HepG2 (cell line): Measurements from ENCODE around the gene BMP6. TPM values are rescaled to one million over a fixed set of nuclear protein-coding genes. Genes with fewer than 3 reads are reported as not detected.

Experiments
- ATAC-seq: fragments of 200-7000 bp; cut with Tn5 transposase; 3 replicates; pipeline ENCODE4 v1.9.1; 2020; ENCODE audit warnings: mild to moderate bottlenecking, moderate library complexity
- BruUV-seq: library from RNA; stranded (reverse); fragments of 400-500 nt; replicated peaks from 2 replicates; lab custom pipeline; 2021; lab: Mats Ljungman, UMichigan
- CTCF ChIA-PET: fragments of 300-600 bp; formaldehyde crosslinking; extraction: SDS; loops from one replicate; lab custom pipeline; 2021; ENCODE audit warnings: low total read pairs, inconsistent platforms, low intra/inter-chr PET ratio; lab: Yijun Ruan, JAX
- POLR2A ChIA-PET: fragments of 350-600 bp; sonication (Branson Sonifier 250); formaldehyde crosslinking; loops from one replicate; lab custom pipeline; 2020; ENCODE audit warnings: antibody characterized with exemption, inconsistent platforms; lab: Yijun Ruan, JAX
- DNase-seq: peaks from one replicate; pipeline ENCODE4 v3.0.0-alpha.2; 2015; ENCODE audit warnings: low spot score
- FAIRE-seq: peaks from 3 replicates; lab custom pipeline; 2011; peaks lifted over from hg19 to GRCh38; lab: Jason Lieb, UNC
- H2AFZ ChIP-seq: one replicate; pipeline ENCODE4 v1.6.1; 2011; ENCODE audit warnings: low read length, inconsistent platforms
- H3K27ac ChIP-seq: fragments of 300-600 bp; 3 replicates; pipeline ENCODE4 v1.8.0; 2011; ENCODE audit warnings: mixed run types, mild to moderate bottlenecking, mixed read lengths, low read length, inconsistent platforms; ENCODE audit not compliant: insufficient read depth; ENCODE audit errors: extremely low read length
- H3K27me3 ChIP-seq, 2 experiments: fragments of 200-600 bp in 1 of 2; 2 replicates in 1 of 2; 3 replicates in 1 of 2; pipeline versions ENCODE4 v1.6.0 to v1.8.0; 2011; ENCODE audit warnings: low read length in 2 of 2, mild to moderate bottlenecking in 2 of 2, moderate library complexity in 2 of 2, inconsistent platforms in 1 of 2; ENCODE audit not compliant: insufficient read depth in 2 of 2, control insufficient read depth in 1 of 2
- H3K36me3 ChIP-seq, 2 experiments: fragments of 200-600 bp in 1 of 2; replicated peaks in 1 of 2; 2 replicates in 1 of 2; 3 replicates in 1 of 2; pipeline versions ENCODE4 v1.5.1 to v1.8.0; 2011; ENCODE audit warnings: low read length in 2 of 2, inconsistent platforms in 1 of 2; ENCODE audit not compliant: insufficient read depth in 2 of 2, control insufficient read depth in 1 of 2
- H3K4me1 ChIP-seq: 2 replicates; pipeline ENCODE4 v1.5.1; 2012; ENCODE audit warnings: low read length, inconsistent platforms; ENCODE audit not compliant: insufficient read depth
- H3K4me2 ChIP-seq: 2 replicates; pipeline ENCODE4 v1.6.0; 2011; ENCODE audit warnings: low read depth, low read length, inconsistent platforms
- H3K4me3 ChIP-seq, 3 experiments: fragments of 200-600 bp in 1 of 3; sonication (generic), shearing (Covaris generic) in 1 of 3; replicated peaks in 1 of 3; 2 replicates each; pipeline ENCODE4 v1.5.1; 2011 to 2016; ENCODE audit warnings: low read length in 3 of 3, inconsistent platforms in 2 of 3, low read depth in 2 of 3, mild to moderate bottlenecking in 2 of 3, control low read depth in 1 of 3, mixed read lengths in 1 of 3; ENCODE audit not compliant: insufficient read depth in 1 of 3
- H3K79me2 ChIP-seq: one replicate; pipeline ENCODE4 v1.6.1; 2011; ENCODE audit warnings: low read length, inconsistent platforms; ENCODE audit not compliant: insufficient read depth
- H3K9ac ChIP-seq: 2 replicates; pipeline ENCODE4 v1.6.0; 2011; ENCODE audit warnings: mild to moderate bottlenecking, low read depth, low read length, inconsistent platforms; ENCODE audit not compliant: insufficient read depth
- H3K9me3 ChIP-seq: 2 replicates; pipeline ENCODE4 v1.5.1; 2012; ENCODE audit warnings: mild to moderate bottlenecking, low read length
- H4K20me1 ChIP-seq: 2 replicates; pipeline ENCODE4 v1.6.0; 2011; ENCODE audit warnings: inconsistent platforms, mild to moderate bottlenecking, low read length, moderate library complexity; ENCODE audit not compliant: insufficient read depth
- ATF3 ChIP-seq: sonication (generic); formaldehyde crosslinking; IDR thresholded peaks from 2 replicates; pipeline ENCODE4 v1.4.0; 2020; ENCODE audit warnings: missing genetic modification reagents
- ATM ChIP-seq: fragments of 450-650 bp; IDR thresholded peaks from 2 replicates; pipeline ENCODE4 v1.7.1; 2017; ENCODE audit warnings: mild to moderate bottlenecking, borderline replicate concordance
- HES4 ChIP-seq: sonication (generic); formaldehyde crosslinking; IDR thresholded peaks from 2 replicates; pipeline ENCODE4 v1.9.0; 2021; ENCODE audit warnings: mild to moderate bottlenecking, missing genetic modification reagents, borderline replicate concordance
- NR2F1 ChIP-seq, 2 experiments: fragments of 450-650 bp in 1 of 2; formaldehyde crosslinking in 1 of 2; IDR thresholded peaks; 2 replicates each; pipeline versions ENCODE4 v1.5.0 to v1.6.1; 2016 to 2020; ENCODE audit warnings: mild to moderate bottlenecking in 1 of 2, missing compliant biosample characterization in 1 of 2, missing genetic modification reagents in 1 of 2, moderate library complexity in 1 of 2
- POLR2AphosphoS2 ChIP-seq: IDR thresholded peaks from 2 replicates; pipeline ENCODE4 v1.6.1; 2011; ENCODE audit warnings: low read depth, low read length, improper control_type of control experiment
- RXRA ChIP-seq: sonication (generic); formaldehyde crosslinking; IDR thresholded peaks from 2 replicates; pipeline ENCODE4 v1.5.1; 2020; ENCODE audit warnings: missing genetic modification reagents
- ZFP41 ChIP-seq: sonication (generic); formaldehyde crosslinking; IDR thresholded peaks from 2 replicates; pipeline ENCODE4 v1.4.0; 2020; ENCODE audit warnings: mild to moderate bottlenecking, missing genetic modification reagents, borderline replicate concordance
- ZNF333 ChIP-seq: sonication (generic); formaldehyde crosslinking; IDR thresholded peaks from 2 replicates; pipeline ENCODE4 v1.4.0; 2020; ENCODE audit warnings: mild to moderate bottlenecking, missing genetic modification reagents, borderline replicate concordance
- ZNF446 ChIP-seq: sonication (generic); formaldehyde crosslinking; IDR thresholded peaks from 2 replicates; pipeline ENCODE4 v1.5.0; 2020; ENCODE audit warnings: mild to moderate bottlenecking, missing genetic modification reagents
- ZNF616 ChIP-seq: sonication (generic); formaldehyde crosslinking; IDR thresholded peaks from 2 replicates; pipeline ENCODE4 v1.5.0; 2020; ENCODE audit warnings: low read depth, mild to moderate bottlenecking, missing genetic modification reagents
- ZNF644 ChIP-seq: IDR thresholded peaks from 2 replicates; pipeline ENCODE4 v1.6.1; 2016; ENCODE audit warnings: low read depth
- WGBS: methylation state at CpG from one replicate; pipeline ENCODE4 v1.1.6; 2017; ENCODE audit warnings: low lambda C conversion rate; 5-methylcytosine and 5-hydroxymethylcytosine counted together
- in situ Hi-C: cut with HindIII; loops from 2 replicates; pipeline ENCODE4 v1.10.0; 2017; ENCODE audit warnings: low pct_unique_long_range_greater_than_20kb; ENCODE audit not compliant: extremely low pct_ligation_motif_present
- intact Hi-C: fragments of 100-400 bp; cut with micrococcal nuclease; formaldehyde crosslinking; loops from one replicate; pipeline ENCODE4 v1.10.0; 2022; ENCODE audit not compliant: unreplicated experiment
- polyA plus RNA-seq, 8 experiments: library from polyadenylated mRNA; depleted of rRNA in 3 of 8; stranded (reverse) in 7 of 8; unstranded in 1 of 8; fragments of >200 nt; fragmentation: Illumina TruSeq in 4 of 8; extraction: Trizol in 4 of 8; gene quantifications; 2 replicates each; pipeline versions ENCODE4 v1.2.1 to v1.2.3, GENCODE V29; 2011 to 2016; ENCODE audit warnings: low read depth in 4 of 8, missing spikeins in 1 of 8, mixed read lengths in 1 of 8; ENCODE audit not compliant: insufficient read depth in 1 of 8
- total RNA-seq, 5 experiments: library from RNA; depleted of rRNA; stranded (reverse); fragments of >200 nt; fragmentation: Illumina TruSeq; extraction: Trizol; gene quantifications; 2 replicates each; pipeline ENCODE4 v1.2.3, GENCODE V29; 2016; ENCODE audit warnings: low read depth in 1 of 5

BMP6 gene
- total and polyA plus RNA-seq, 2 of the 13 experiments (the other 11 are each of a cell fraction or from before 2014, with no cell fraction given), result 0.09 to 0.18 TPM

GRCh38 chr6:7773322-7773721 lies 47.4 kb downstream of the BMP6 start:
- Histone ChIP-seq H3K27me3 (peaks cover 0 to 22% of the 10 kb centered on the region in 2 experiments; a peak in 3 of 5 replicates), H3K9me3 (no peaks in the 10 kb centered on the region), H3K27ac (no peak overlapping the region), H2AFZ (no peak overlapping the region), H3K4me2 (no peak overlapping the region), H4K20me1 (no peaks in the 10 kb centered on the region), H3K9ac (no peak overlapping the region), H3K79me2 (no peaks in the 10 kb centered on the region), H3K36me3 (no peaks in the 10 kb centered on the region), H3K4me3 (no peak overlapping the region), H3K4me1 (0 out of 2 replicates have a peak, but pooled peaks cover 8% of the 10 kb centered on the region)
- 21% methylated on average over 3 of the region's 3 CpGs for WGBS
- ChIA-PET POLR2A (no interaction called here), CTCF (no interaction called here)
- no peak for FAIRE-seq
- no peak for DNase-seq
- intact Hi-C loops (no loop called here), in situ Hi-C loops (no loop called here)
- no peak for ATAC-seq
- no peak for TF ChIP-seq ZNF446 (CRISPR knock-in tag)
- no peak for TF ChIP-seq ZFP41 (CRISPR knock-in tag)
- TF ChIP-seq RXRA, result no peak
- TF ChIP-seq ZNF333 (CRISPR knock-in tag), result no peak
- TF ChIP-seq ZNF644, result no peak
- no peak for TF ChIP-seq POLR2AphosphoS2
- TF ChIP-seq ZNF616 (CRISPR knock-in tag), result no peak
- no peak for TF ChIP-seq NR2F1 (CRISPR knock-in tag; IDR thresholded peaks at IDR 0.05)
- TF ChIP-seq HES4, result no peak
- no peak for TF ChIP-seq ATM
- BruUV-seq, result no TSS peak

- POLR2A ChIA-PET, result no interaction called here
- Histone ChIP-seq H3K4me1 (0 out of 2 replicates have a peak, but pooled peaks cover 8% of the 10 kb centered on the region), H3K36me3 (no peaks in the 10 kb centered on the region), H3K79me2 (no peaks in the 10 kb centered on the region), H3K27me3 (peaks cover 0 to 22% of the 10 kb centered on the region in 2 experiments; a peak in 3 of 5 replicates), H3K9ac (no peak overlapping the region), H3K9me3 (no peaks in the 10 kb centered on the region)
- CTCF ChIA-PET, result no interaction called here
- ATAC-seq, result no peak
- intact Hi-C loops, result no loop called here
- FAIRE-seq, result no peak
- no peak for TF ChIP-seq ATF3
- TF ChIP-seq, all 625 proteins: peak for 0
- WGBS, result 20% methylated on average over 9 of the region's 9 CpGs
- H3K4me3 ChIP-seq, result no peak overlapping the region
- no TSS peak for BruUV-seq
- no peak for DNase-seq
- in situ Hi-C loops, result no loop called here
- H3K27ac ChIP-seq, result no peak overlapping the region
- H3K4me2 ChIP-seq, result no peak overlapping the region
- no peak overlapping the region for H2AFZ ChIP-seq
- no peaks in the 10 kb centered on the region for H4K20me1 ChIP-seq
Observed at GRCh38 chr6:7773914-7774313, 48.0 kb downstream of the BMP6 start.
